Gastrocnemius medialis (tissue), 4 donors: Measurements from ENCODE around the gene PWP2. TPM values are rescaled to one million over a fixed set of nuclear protein-coding genes. Genes with fewer than 3 reads are reported as not detected.
"Not testable (repeated sequence)": the region's sequence is repeated elsewhere in the genome, so short reads cannot be mapped to it uniquely, and the experiment has no call there.

Source experiments
- ATAC-seq, 2 donors: fragments of 150-250 bp; one replicate each; pipeline ENCODE4 v1.9.1; 2016
- DNase-seq, 2 donors: peaks; one replicate each; pipeline ENCODE4 v3.0.0-alpha.2; 2019
- H3K27ac ChIP-seq, 4 donors: fragments of 200-600 bp; sonication (generic); 1 replicate in 1 of 4; 2 replicates in 3 of 4; pipeline ENCODE4 v1.5.1; 2016 to 2018; ENCODE audit warnings: mild to moderate bottlenecking in 2 of 4, moderate library complexity in 1 of 4
- H3K27me3 ChIP-seq, 3 donors: fragments of 200-600 bp; sonication (generic) in 2 of 3; 1 replicate in 1 of 3; 2 replicates in 2 of 3; pipeline versions ENCODE4 v1.5.1 to v1.6.0; 2016 to 2019; ENCODE audit warnings: mild to moderate bottlenecking in 1 of 3, moderate library complexity in 1 of 3
- H3K36me3 ChIP-seq, 2 donors: fragments of 200-600 bp; sonication (generic) in 1 of 2; one replicate each; pipeline ENCODE4 v1.5.1; 2017 to 2018
- H3K4me1 ChIP-seq, 2 donors: fragments of 200-600 bp; sonication (generic) in 1 of 2; one replicate each; pipeline ENCODE4 v1.5.1; 2016 to 2017; ENCODE audit warnings: mild to moderate bottlenecking in 2 of 2
- H3K4me3 ChIP-seq, 4 donors: fragments of 200-600 bp; sonication (generic) in 3 of 4; 1 replicate in 1 of 4; 2 replicates in 3 of 4; pipeline ENCODE4 v1.5.1; 2016 to 2019; ENCODE audit warnings: mild to moderate bottlenecking in 2 of 4
- H3K9me3 ChIP-seq, 3 donors: fragments of 200-600 bp; sonication (generic) in 2 of 3; 1 replicate in 1 of 3; 2 replicates in 2 of 3; pipeline ENCODE4 v1.5.1; 2016 to 2019
- in situ Hi-C, 4 donors: fragments of 200-750 bp; cut with MboI; loops; one replicate each; pipeline versions ENCODE4 v1.15.0 to v1.8.0; 2017; ENCODE audit warnings: low sequenced_read_pairs in 4 of 4
- intact Hi-C: fragments of 100-400 bp; cut with DNase I; formaldehyde crosslinking; loops from one replicate; pipeline ENCODE4 v1.15.1; 2023; ENCODE audit warnings: low total_unique reads
- total RNA-seq, 4 donors: library from RNA; depleted of rRNA; stranded (reverse); fragments of >200 nt; gene quantifications; one replicate each; pipeline versions ENCODE4 v1.1.0 to v1.2.3, GENCODE V29; 2016

The PWP2 gene
- total RNA-seq, 4 donors from 2014 or later: 3.9 to 19.2 (median 7.9) TPM

GRCh38 chr21:44154816-44155230, 47.6 kb downstream of the PWP2 start:
- H3K36me3 ChIP-seq, H3K4me3 ChIP-seq, H3K27ac ChIP-seq, in situ Hi-C loops, H3K9me3 ChIP-seq, intact Hi-C loops, DNase-seq, H3K27me3 ChIP-seq, H3K4me1 ChIP-seq: not testable (repeated sequence)
- ATAC-seq: peak; percentile 52 to 76

- intact Hi-C loops, ATAC-seq: not testable (repeated sequence)
Observed at GRCh38 chr21:44155231-44155993, 48.2 kb downstream of the PWP2 start.

GRCh38 chr21:44155994-44156380, 48.8 kb downstream of the PWP2 start:
- intact Hi-C loops, H3K9me3 ChIP-seq, ATAC-seq, H3K4me1 ChIP-seq, H3K27me3 ChIP-seq, DNase-seq, H3K36me3 ChIP-seq, in situ Hi-C loops, H3K27ac ChIP-seq, H3K4me3 ChIP-seq: not testable (repeated sequence)

More at GRCh38 chr21:44155231-44155993, 48.2 kb downstream of the PWP2 start:
- H3K9me3 ChIP-seq, H3K36me3 ChIP-seq, H3K27me3 ChIP-seq, in situ Hi-C loops, H3K4me1 ChIP-seq, H3K4me3 ChIP-seq, DNase-seq, H3K27ac ChIP-seq: not testable (repeated sequence)

- H3K27me3 ChIP-seq, H3K9me3 ChIP-seq, in situ Hi-C loops, H3K36me3 ChIP-seq, intact Hi-C loops, H3K4me3 ChIP-seq, ATAC-seq, H3K4me1 ChIP-seq, H3K27ac ChIP-seq, DNase-seq: not testable (repeated sequence)
Observed at GRCh38 chr21:44157439-44158081, 50.4 kb downstream of the PWP2 start.

- intact Hi-C loops, in situ Hi-C loops, H3K27me3 ChIP-seq, H3K4me3 ChIP-seq, H3K4me1 ChIP-seq, ATAC-seq, H3K36me3 ChIP-seq, H3K9me3 ChIP-seq, DNase-seq, H3K27ac ChIP-seq: not testable (repeated sequence)
Observed at GRCh38 chr21:44158082-44158468, 50.9 kb downstream of the PWP2 start.

DNA sequence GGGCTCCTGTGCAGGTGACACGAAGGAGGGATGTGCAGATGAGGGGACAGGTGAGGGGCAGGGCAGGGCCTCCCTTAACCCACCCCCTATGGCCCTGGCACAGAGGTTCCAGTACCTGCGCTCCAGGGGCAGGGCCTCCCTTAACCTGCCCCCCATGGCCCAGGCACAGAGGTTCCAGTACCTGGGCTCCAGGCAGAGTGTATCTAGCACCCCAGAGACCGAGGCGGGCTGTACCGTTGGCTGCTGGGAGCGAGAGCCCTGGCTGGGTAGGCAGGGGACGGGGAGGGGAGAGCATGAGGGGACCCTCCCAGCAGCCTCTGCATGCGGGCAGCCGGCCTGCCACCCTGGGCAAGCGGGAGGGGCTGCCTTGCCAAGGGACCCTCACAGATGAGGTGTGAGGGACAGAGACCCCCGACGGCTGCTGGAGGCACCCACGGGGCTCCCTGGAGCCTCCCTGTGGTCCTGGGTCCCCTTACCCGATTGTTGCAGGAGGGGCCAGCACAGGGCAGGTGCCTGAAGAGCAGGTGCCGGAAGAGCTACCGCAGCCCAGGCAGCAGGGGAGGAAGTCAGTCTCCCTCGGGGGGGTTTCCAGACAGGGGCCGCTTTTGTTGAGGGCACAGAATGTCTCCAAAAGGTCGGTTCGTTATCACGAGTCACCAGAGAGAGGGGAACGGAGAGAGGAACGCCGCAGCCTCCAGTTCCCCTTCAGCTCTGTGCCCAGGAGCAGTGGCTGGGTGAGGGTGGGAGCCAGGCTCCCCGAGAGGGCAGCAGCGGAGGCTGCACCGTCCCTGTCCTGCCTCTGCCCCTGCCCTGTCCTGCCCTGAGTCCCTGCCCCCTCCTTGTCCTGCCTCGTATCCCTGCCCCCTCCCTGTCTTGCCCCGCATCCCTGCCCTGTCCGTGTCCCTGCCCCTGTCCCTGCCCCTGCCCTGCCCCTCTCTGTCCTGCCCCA, 52.4 kb downstream of the PWP2 start:
- H3K27ac ChIP-seq, H3K36me3 ChIP-seq, H3K4me1 ChIP-seq, DNase-seq, H3K27me3 ChIP-seq, H3K9me3 ChIP-seq, in situ Hi-C loops, ATAC-seq, H3K4me3 ChIP-seq, intact Hi-C loops: not testable (repeated sequence)

DNA sequence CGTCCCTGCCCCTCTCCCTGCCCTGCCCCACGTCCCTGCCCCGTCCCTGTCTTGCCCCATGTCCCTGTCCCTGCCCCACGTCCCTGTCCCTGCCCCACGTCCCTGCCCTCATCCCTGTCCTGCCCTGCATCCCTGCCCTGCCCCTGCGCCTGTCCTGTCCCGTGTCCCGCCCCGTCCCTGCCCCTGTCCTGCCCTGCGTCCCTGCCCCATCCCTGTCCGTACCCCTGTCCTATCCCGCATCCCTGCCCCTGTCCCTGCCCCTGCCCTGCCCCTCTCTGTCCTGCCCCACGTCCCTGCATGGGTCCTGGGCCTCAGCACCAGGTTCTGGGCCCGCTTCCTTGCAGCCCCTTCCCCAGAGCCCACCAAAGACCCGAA, 53.1 kb downstream of the PWP2 start:
- ATAC-seq, intact Hi-C loops, H3K36me3 ChIP-seq, in situ Hi-C loops, H3K4me1 ChIP-seq, H3K27ac ChIP-seq, H3K4me3 ChIP-seq, H3K27me3 ChIP-seq, DNase-seq, H3K9me3 ChIP-seq: not testable (repeated sequence)

- peak; percentile 33 to 51 for ATAC-seq
- intact Hi-C loops, H3K27ac ChIP-seq, H3K36me3 ChIP-seq, H3K9me3 ChIP-seq, H3K4me3 ChIP-seq, DNase-seq, in situ Hi-C loops, H3K4me1 ChIP-seq, H3K27me3 ChIP-seq: not testable (repeated sequence)
Observed at GRCh38 chr21:44160821-44161220, 53.6 kb downstream of the PWP2 start.

GRCh38 chr21:44163167-44163653, 56.0 kb downstream of the PWP2 start:
- H3K9me3 ChIP-seq, H3K36me3 ChIP-seq, H3K4me3 ChIP-seq, in situ Hi-C loops, H3K27me3 ChIP-seq, intact Hi-C loops, H3K27ac ChIP-seq, H3K4me1 ChIP-seq: not testable (repeated sequence)
- DNase-seq: peak in 1 of 2 donors; percentile 29
- peak in 1 of 2 donors; percentile 54 for ATAC-seq

DNA sequence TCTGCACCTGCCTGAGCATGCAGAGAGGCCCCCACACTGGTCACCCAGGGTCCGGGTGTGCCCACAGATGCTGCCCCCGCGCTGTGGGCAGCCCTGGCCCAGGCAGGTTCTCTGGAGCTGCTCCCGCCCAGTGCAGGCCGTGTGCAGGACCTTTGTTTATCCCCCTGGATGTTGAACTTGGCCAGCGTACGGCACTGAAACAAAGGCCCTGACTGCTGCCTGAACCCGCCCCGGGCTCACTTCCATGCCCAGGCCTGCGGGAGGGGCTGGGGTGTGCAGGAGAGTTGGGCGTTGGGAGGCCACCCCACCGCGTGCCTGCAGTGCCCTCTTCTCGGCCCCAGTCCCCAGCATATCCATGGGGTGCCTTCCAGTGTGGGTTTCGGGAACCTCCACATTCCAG, 58.7 kb downstream of the PWP2 start:
- H3K27me3 ChIP-seq, intact Hi-C loops, ATAC-seq: not testable (repeated sequence)

GRCh38 chr21:44167527-44167926, 60.3 kb downstream of the PWP2 start:
- H3K4me3 ChIP-seq, intact Hi-C loops, ATAC-seq, H3K36me3 ChIP-seq, H3K9me3 ChIP-seq, H3K27me3 ChIP-seq, DNase-seq, in situ Hi-C loops, H3K27ac ChIP-seq, H3K4me1 ChIP-seq: not testable (repeated sequence)

More for the DNA sequence above, 58.7 kb downstream of the PWP2 start:
- DNase-seq, H3K27ac ChIP-seq, H3K36me3 ChIP-seq, H3K4me3 ChIP-seq, H3K9me3 ChIP-seq, H3K4me1 ChIP-seq, in situ Hi-C loops: not testable (repeated sequence)
